Measurements from ENCODE around the gene MYL1.

Gene MYL1

DNA sequence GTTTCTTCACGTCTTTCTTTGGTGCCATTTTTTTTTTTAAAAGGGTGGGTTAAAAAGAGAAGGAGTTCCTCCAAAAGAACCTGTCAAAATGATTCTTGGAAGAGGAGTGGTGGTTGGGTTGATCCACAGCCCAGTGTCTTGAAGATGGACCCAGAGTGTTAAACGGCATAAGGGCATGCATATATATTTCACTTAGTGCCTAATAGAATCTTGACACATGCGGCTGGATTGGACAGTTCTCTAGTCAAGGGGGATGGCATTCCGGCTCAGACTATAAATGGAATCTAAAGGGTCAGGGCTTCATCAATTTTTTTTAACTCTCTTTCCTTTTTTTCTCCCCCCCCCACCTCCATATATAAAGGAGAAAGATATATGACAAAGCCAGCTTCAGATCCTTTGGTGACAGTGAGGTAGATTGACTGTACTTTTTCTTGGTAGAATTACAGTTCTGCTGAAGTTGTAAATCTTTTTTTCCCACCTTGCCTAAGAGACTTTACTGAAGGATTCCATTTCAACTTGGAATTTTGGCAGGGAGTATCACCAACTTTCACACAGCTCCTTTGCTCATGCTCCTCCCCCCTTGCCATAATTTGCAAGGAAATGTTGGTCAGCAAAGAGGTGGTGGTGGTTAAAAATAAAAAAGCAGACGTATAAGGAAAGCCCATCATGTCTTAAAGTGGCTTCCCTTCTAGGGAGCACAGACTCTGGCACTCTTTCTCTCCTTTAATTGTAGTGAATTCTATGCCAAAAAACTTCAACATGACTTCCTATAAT, at the start of gene MYL1:
Gene MYL1, minus strand, starts transcription at position 160 of the 774 bp plus-strand sequence. Its CDS starts 132 bp downstream, at position 28.
- TF ChIP-seq CTCF (conservative IDR thresholded peaks at IDR 0.05) = no peak
- no peak within 1 kb of the TSS for H3K27ac ChIP-seq

DNA sequence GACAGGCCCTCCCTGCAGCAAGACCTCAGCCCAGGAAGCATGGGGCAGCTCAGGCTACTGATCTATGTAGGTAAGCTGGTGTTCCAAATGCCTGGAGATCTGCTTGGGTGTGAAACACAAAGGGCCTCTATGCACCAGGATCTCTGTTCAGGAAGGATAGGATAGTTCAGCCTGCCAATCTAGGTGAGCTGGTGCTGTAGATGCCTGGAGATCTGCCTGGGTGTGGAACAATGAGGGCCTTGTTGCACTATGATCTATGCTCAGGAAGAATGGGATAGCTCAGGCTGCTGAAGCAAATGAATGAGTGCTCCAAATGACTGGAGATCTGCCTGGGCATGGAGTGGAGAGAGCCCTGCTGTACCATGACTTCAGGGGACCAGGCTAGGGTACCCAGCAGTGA, 48.9 kb upstream of the MYL1 start:
- no peak overlapping the region for H3K27ac ChIP-seq
- TF ChIP-seq CTCF (conservative IDR thresholded peaks at IDR 0.05) = no peak

- H3K27ac ChIP-seq = no peak overlapping the region
- peak; percentile 57 for TF ChIP-seq CTCF (conservative IDR thresholded peaks at IDR 0.05)
Measured at GRCh38 chr2:210363261-210363660, 48.3 kb upstream of the MYL1 start.

- H3K27ac ChIP-seq = no peak overlapping the region
- TF ChIP-seq CTCF (conservative IDR thresholded peaks at IDR 0.05) = no peak
Measured at GRCh38 chr2:210360412-210360811, 45.4 kb upstream of the MYL1 start.

DNA sequence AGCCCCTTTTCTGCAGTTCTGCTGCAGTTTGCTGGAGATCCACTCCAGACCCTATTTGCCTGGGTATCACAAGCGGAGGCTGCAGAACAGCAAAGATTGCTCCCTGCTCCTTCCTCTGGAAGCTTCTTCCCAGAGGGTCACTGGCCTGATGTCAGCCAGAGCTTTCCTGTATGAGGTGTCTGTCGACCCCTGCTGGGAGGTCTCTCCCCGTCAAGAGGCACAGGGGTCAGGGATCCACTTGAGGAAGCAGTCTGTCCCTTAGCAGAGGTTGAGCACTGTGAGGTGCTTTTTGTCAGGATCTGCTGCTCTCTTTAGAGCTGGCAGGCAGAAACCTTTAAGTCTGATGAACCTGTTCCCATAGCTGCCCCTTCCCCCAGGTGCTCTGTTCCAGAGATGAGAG, 42.0 kb upstream of the MYL1 start:
- no peak for TF ChIP-seq CTCF (conservative IDR thresholded peaks at IDR 0.05)

GRCh38 chr2:210337159-210337558, 22.2 kb upstream of the MYL1 start:
- no peak for TF ChIP-seq CTCF (conservative IDR thresholded peaks at IDR 0.05)
- no peak overlapping the region for H3K27ac ChIP-seq

More for the DNA sequence above, 42.0 kb upstream of the MYL1 start:
- H3K27ac ChIP-seq = no peak overlapping the region

DNA sequence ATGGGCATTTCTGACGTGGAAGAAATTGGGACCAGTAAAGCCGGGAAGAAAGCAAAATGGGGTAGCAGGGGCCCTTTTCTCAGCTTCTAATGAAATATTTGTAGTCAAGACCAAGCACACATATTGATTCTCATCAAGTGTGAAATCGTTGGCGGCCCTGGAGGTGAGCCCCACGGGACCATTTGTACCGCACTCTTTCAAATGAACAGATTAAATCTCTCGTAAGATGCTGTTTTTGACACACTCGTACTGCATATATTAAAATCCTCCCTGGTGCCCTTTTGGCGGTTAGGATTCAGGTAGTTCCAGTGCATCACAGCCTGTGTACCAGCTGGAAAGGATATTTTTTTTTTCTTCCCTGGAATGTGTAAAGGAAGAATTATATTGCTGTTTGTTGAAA, 9.9 kb upstream of the MYL1 start:
- TF ChIP-seq CTCF (conservative IDR thresholded peaks at IDR 0.05) = no peak

More for the DNA sequence above, 9.9 kb upstream of the MYL1 start:
- H3K27ac ChIP-seq = no peak overlapping the region
